IPS-20b (cell line): ENCODE results near the gene KIAA0232.

Experiments
- H3K27ac ChIP-seq: one replicate; pipeline ENCODE4 v1.5.1; 2013; ENCODE audit warnings: low read length
- H3K27me3 ChIP-seq: 2 replicates; pipeline ENCODE4 v1.6.1; 2013; ENCODE audit warnings: mild to moderate bottlenecking, low read length, inconsistent platforms; ENCODE audit not compliant: insufficient read depth
- H3K36me3 ChIP-seq: 2 replicates; pipeline ENCODE4 v1.6.1; 2013; ENCODE audit warnings: low read depth, mild to moderate bottlenecking, inconsistent platforms, low read length, moderate library complexity; ENCODE audit not compliant: insufficient read depth
- H3K4me1 ChIP-seq: 2 replicates; pipeline ENCODE4 v1.6.1; 2013; ENCODE audit warnings: mild to moderate bottlenecking, control low read depth, inconsistent platforms, low read length, moderate library complexity; ENCODE audit not compliant: insufficient read depth
- H3K4me3 ChIP-seq: 2 replicates; pipeline ENCODE4 v1.5.1; 2013; ENCODE audit warnings: mild to moderate bottlenecking, low read length, inconsistent platforms
- H3K9ac ChIP-seq: 2 replicates; pipeline ENCODE4 v1.6.1; 2013; ENCODE audit warnings: low read depth, mild to moderate bottlenecking, inconsistent platforms, low read length, moderate library complexity
- H3K9me3 ChIP-seq: 2 replicates; pipeline ENCODE4 v1.6.1; 2013; ENCODE audit warnings: mild to moderate bottlenecking, low read depth, low read length, inconsistent platforms; ENCODE audit not compliant: insufficient read depth

Gene KIAA0232

GRCh38 chr4:6782147-6782845 is at the start of gene KIAA0232:
TSS of gene KIAA0232 (plus strand) at chr4:6782727. CDS start at chr4:6824454, 41,727 bp downstream.
- H3K9ac ChIP-seq: peak within 1 kb of the TSS; percentile 87; the same call in 1 of the 2 replicates
- peaks cover 2% of the 10 kb centered on the region; the same call in 1 of the 2 replicates for H3K36me3 ChIP-seq

GRCh38 chr4:6733358-6734164 is 49.0 kb upstream of the KIAA0232 start:
- H3K4me1 ChIP-seq: 0 out of 2 replicates have a peak, but pooled peaks cover 2% of the 10 kb centered on the region
- H3K27me3 ChIP-seq: no peaks in the 10 kb centered on the region
- H3K27ac ChIP-seq: no peak overlapping the region
- no peaks in the 10 kb centered on the region for H3K9me3 ChIP-seq
- no peak overlapping the region for H3K4me3 ChIP-seq
- no peak overlapping the region for H3K9ac ChIP-seq
- H3K36me3 ChIP-seq: no peaks in the 10 kb centered on the region

More at GRCh38 chr4:6782147-6782845, at the start of gene KIAA0232:
- Histone ChIP-seq H3K27me3 (peaks cover 15% of the 10 kb centered on the region), H3K4me1 (peaks cover 16% of the 10 kb centered on the region; the same call in 1 of the 2 replicates), H3K27ac (no peak within 1 kb of the TSS), H3K4me3 (peak within 1 kb of the TSS; percentile 88), H3K9me3 (no peaks in the 10 kb centered on the region)

- no peaks in the 10 kb centered on the region for H3K27me3 ChIP-seq
- 0 out of 2 replicates have a peak, but pooled peaks cover 2% of the 10 kb centered on the region for H3K4me1 ChIP-seq
- H3K36me3 ChIP-seq: no peaks in the 10 kb centered on the region
- no peak overlapping the region for H3K9ac ChIP-seq
- no peak overlapping the region for H3K4me3 ChIP-seq
- no peak overlapping the region for H3K27ac ChIP-seq
- H3K9me3 ChIP-seq: no peaks in the 10 kb centered on the region
These were observed 48.3 kb upstream of the KIAA0232 start for GRCh38 chr4:6734165-6734786.

- H3K27ac ChIP-seq: no peak overlapping the region
- H3K9ac ChIP-seq: no peak overlapping the region
- no peaks in the 10 kb centered on the region for H3K27me3 ChIP-seq
- no peaks in the 10 kb centered on the region for H3K4me1 ChIP-seq
- no peak overlapping the region for H3K4me3 ChIP-seq
- no peaks in the 10 kb centered on the region for H3K9me3 ChIP-seq
- no peaks in the 10 kb centered on the region for H3K36me3 ChIP-seq
These were observed 42.6 kb upstream of the KIAA0232 start for GRCh38 chr4:6739920-6740319.

- Histone ChIP-seq H3K9me3 (no peaks in the 10 kb centered on the region), H3K27me3 (no peaks in the 10 kb centered on the region), H3K36me3 (no peaks in the 10 kb centered on the region), H3K9ac (no peak overlapping the region), H3K4me3 (no peak overlapping the region), H3K4me1 (no peaks in the 10 kb centered on the region), H3K27ac (no peak overlapping the region)
These were observed 42.2 kb upstream of the KIAA0232 start for GRCh38 chr4:6740347-6740746.

GRCh38 chr4:6742507-6742906 is 40.0 kb upstream of the KIAA0232 start:
- Histone ChIP-seq H3K27ac (no peak overlapping the region), H3K4me3 (no peak overlapping the region), H3K9me3 (no peaks in the 10 kb centered on the region), H3K36me3 (no peaks in the 10 kb centered on the region), H3K4me1 (no peaks in the 10 kb centered on the region), H3K9ac (no peak overlapping the region), H3K27me3 (no peaks in the 10 kb centered on the region)

- H3K27ac ChIP-seq: no peak overlapping the region
- no peaks in the 10 kb centered on the region for H3K9me3 ChIP-seq
- no peaks in the 10 kb centered on the region for H3K36me3 ChIP-seq
- H3K9ac ChIP-seq: no peak overlapping the region
- no peaks in the 10 kb centered on the region for H3K4me1 ChIP-seq
- H3K27me3 ChIP-seq: no peaks in the 10 kb centered on the region
- no peak overlapping the region for H3K4me3 ChIP-seq
These were observed 39.5 kb upstream of the KIAA0232 start for GRCh38 chr4:6742989-6743388.

- no peak overlapping the region for H3K9ac ChIP-seq
- H3K9me3 ChIP-seq: no peaks in the 10 kb centered on the region
- no peak overlapping the region for H3K4me3 ChIP-seq
- H3K4me1 ChIP-seq: no peaks in the 10 kb centered on the region
- no peak overlapping the region for H3K27ac ChIP-seq
- H3K36me3 ChIP-seq: no peaks in the 10 kb centered on the region
- no peaks in the 10 kb centered on the region for H3K27me3 ChIP-seq
These were observed 35.7 kb upstream of the KIAA0232 start for GRCh38 chr4:6746721-6747293.

GRCh38 chr4:6747294-6748051 is 35.1 kb upstream of the KIAA0232 start:
- H3K9me3 ChIP-seq: no peaks in the 10 kb centered on the region
- H3K36me3 ChIP-seq: no peaks in the 10 kb centered on the region
- H3K4me3 ChIP-seq: no peak overlapping the region
- no peak overlapping the region for H3K9ac ChIP-seq
- no peaks in the 10 kb centered on the region for H3K27me3 ChIP-seq
- H3K27ac ChIP-seq: no peak overlapping the region
- no peaks in the 10 kb centered on the region for H3K4me1 ChIP-seq

GRCh38 chr4:6748286-6748685 is 34.2 kb upstream of the KIAA0232 start:
- no peak overlapping the region for H3K27ac ChIP-seq

More at GRCh38 chr4:6748286-6748685, 34.2 kb upstream of the KIAA0232 start:
- H3K36me3 ChIP-seq: no peaks in the 10 kb centered on the region
- no peaks in the 10 kb centered on the region for H3K9me3 ChIP-seq
- H3K4me3 ChIP-seq: no peak overlapping the region
- no peaks in the 10 kb centered on the region for H3K4me1 ChIP-seq
- H3K27me3 ChIP-seq: no peaks in the 10 kb centered on the region
- H3K9ac ChIP-seq: no peak overlapping the region
